Brain microvascular endothelial cell (primary cell): ENCODE results near the gene BPHL.

ENCODE experiments used
- DNase-seq: peaks from one replicate; pipeline ENCODE4 v3.0.0-alpha.2; 2020
- H3K27ac ChIP-seq: fragments of 250-450 bp; sonication (Bioruptor Pico); 2 replicates; pipeline ENCODE4 v1.5.1; 2020; ENCODE audit warnings: mild to moderate bottlenecking, moderate library complexity
- H3K27me3 ChIP-seq: fragments of 250-450 bp; sonication (Bioruptor Pico); replicated peaks from 2 replicates; pipeline ENCODE4 v1.5.1; 2020; ENCODE audit warnings: mild to moderate bottlenecking
- H3K36me3 ChIP-seq: fragments of 250-450 bp; sonication (Bioruptor Pico); replicated peaks from 2 replicates; pipeline ENCODE4 v1.5.1; 2020; ENCODE audit warnings: mild to moderate bottlenecking
- H3K4me3 ChIP-seq: 2 replicates; pipeline ENCODE4 v1.5.1; 2011; ENCODE audit warnings: low read depth, mild to moderate bottlenecking, control low read depth, low read length, moderate library complexity
- CTCF ChIP-seq: IDR thresholded peaks from 2 replicates; pipeline ENCODE4 v1.5.1; 2011; ENCODE audit warnings: low read depth, mild to moderate bottlenecking, moderate library complexity, low read length, control low read depth, inconsistent platforms; ENCODE audit errors: missing control alignments
- in situ Hi-C: cut with HindIII; loops from 2 replicates; pipeline ENCODE4 v1.10.0; 2017; ENCODE audit warnings: low sequenced_read_pairs, low pct_ligation_motif_present

Gene BPHL

GRCh38 chr6:3118353-3119039 is at the start of gene BPHL:
BPHL (plus strand) TSS chr6:3118711; CDS start chr6:3118741, 30 bp downstream.
- no peak for TF ChIP-seq CTCF
- in situ Hi-C loops, result no loop called here
- peak; percentile 89 for DNase-seq
- Histone ChIP-seq H3K4me3 (peak within 1 kb of the TSS; percentile 91), H3K36me3 (peaks cover 4% of the 10 kb centered on the region), H3K27me3 (no peaks in the 10 kb centered on the region), H3K27ac (peak within 1 kb of the TSS; percentile 99)

GRCh38 chr6:3071568-3071967 is 46.9 kb upstream of the BPHL start:
- DNase-seq, result no peak
- in situ Hi-C loops, result no loop called here
- Histone ChIP-seq H3K27me3 (no peaks in the 10 kb centered on the region), H3K36me3 (peaks cover 6% of the 10 kb centered on the region), H3K4me3 (no peak overlapping the region), H3K27ac (no peak overlapping the region)
- no peak for TF ChIP-seq CTCF

GRCh38 chr6:3072798-3073197 is 45.7 kb upstream of the BPHL start:
- no peak overlapping the region for H3K27ac ChIP-seq

GRCh38 chr6:3073382-3073781 is 45.1 kb upstream of the BPHL start:
- Histone ChIP-seq H3K27me3 (no peaks in the 10 kb centered on the region), H3K27ac (no peak overlapping the region), H3K36me3 (peaks cover 18% of the 10 kb centered on the region), H3K4me3 (no peak overlapping the region)
- no peak for TF ChIP-seq CTCF
- in situ Hi-C loops, result no loop called here
- DNase-seq, result no peak

More at GRCh38 chr6:3072798-3073197, 45.7 kb upstream of the BPHL start:
- H3K36me3 ChIP-seq, result peaks cover 13% of the 10 kb centered on the region
- no peak for DNase-seq
- in situ Hi-C loops, result no loop called here
- H3K27me3 ChIP-seq, result no peaks in the 10 kb centered on the region
- TF ChIP-seq CTCF, result no peak
- no peak overlapping the region for H3K4me3 ChIP-seq

GRCh38 chr6:3075772-3076113 is 42.8 kb upstream of the BPHL start:
- no peaks in the 10 kb centered on the region for H3K27me3 ChIP-seq
- H3K27ac ChIP-seq, result no peak overlapping the region
- no peak for TF ChIP-seq CTCF
- no peak for DNase-seq
- H3K36me3 ChIP-seq, result peaks cover 25% of the 10 kb centered on the region
- in situ Hi-C loops, result no loop called here
- H3K4me3 ChIP-seq, result no peak overlapping the region

GRCh38 chr6:3076320-3076719 is 42.2 kb upstream of the BPHL start:
- Histone ChIP-seq H3K4me3 (no peak overlapping the region), H3K36me3 (peaks cover 27% of the 10 kb centered on the region), H3K27ac (no peak overlapping the region), H3K27me3 (no peaks in the 10 kb centered on the region)
- DNase-seq, result no peak
- in situ Hi-C loops, result no loop called here
- no peak for TF ChIP-seq CTCF
